Measurements from ENCODE around the gene SPSB3.

SPSB3 gene

DNA sequence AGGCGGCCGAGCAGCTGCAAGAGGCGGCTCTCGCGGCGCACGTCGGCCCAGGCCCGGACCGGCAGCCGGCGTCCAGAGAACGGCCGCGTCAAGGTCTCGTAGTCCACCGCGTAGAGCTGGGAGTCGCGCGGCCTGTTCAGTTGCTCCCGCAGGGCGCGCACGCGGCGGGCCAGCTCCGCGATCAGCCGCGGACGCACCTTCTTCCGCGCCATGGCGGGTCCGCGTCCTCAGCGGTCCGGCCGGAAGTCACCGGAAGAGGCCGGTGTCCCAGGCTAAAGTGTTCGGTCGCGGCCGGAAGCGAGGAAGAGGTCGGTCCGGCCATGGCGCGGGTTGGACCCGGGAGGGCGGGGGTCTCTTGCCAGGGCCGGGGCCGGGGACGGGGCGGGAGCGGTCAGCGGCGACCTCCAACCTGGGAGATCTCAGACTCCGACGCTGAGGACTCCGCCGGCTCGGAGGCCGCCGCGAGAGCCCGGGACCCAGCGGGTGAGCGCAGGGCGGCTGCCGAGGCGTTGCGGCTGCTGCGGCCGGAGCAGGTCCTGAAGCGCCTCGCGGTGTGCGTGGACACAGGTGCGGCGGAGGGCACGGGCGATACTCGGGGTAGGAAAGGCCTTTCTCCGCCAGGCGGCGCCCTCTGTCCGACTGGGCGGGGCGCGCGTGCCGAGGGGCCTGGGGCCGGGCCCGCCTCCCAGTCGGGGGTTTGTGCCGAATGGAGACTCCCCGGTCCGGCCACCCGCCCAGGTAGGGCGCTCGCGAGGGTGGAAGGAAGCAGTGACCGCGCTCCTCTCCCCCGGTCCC, 9.3 kb downstream of the SPSB3 start, which contains the start of gene MRPS34:
Gene MRPS34, minus strand, starts transcription at position 227 of the 795 bp plus-strand sequence. Its CDS starts 15 bp downstream, at position 212.
- H3K36me3 ChIP-seq (ENCODE audit: control insufficient read depth in 2 of 2, insufficient read depth in 1 of 2, low read length in 2 of 2) = peaks cover 0 to 77% of the 10 kb centered on the region in 2 experiments; a peak in 1 of 3 replicates
- POLR2A ChIA-PET = interaction anchor here (0.5 to 6.0 kb wide), 11 partner anchors 8 to 269 kb away, joined by 3 to 113 read pairs (median 4); partner anchors contain the start of genes CRAMP1, IFT140, MAPK8IP3 and NUBP2
- TF ChIP-seq ZNF324 (tag by site-specific recombination; IDR thresholded peaks at IDR 0.05) = peak; percentile 82; the same call in 1 of the 2 replicates
- TF ChIP-seq, protein P1, sequence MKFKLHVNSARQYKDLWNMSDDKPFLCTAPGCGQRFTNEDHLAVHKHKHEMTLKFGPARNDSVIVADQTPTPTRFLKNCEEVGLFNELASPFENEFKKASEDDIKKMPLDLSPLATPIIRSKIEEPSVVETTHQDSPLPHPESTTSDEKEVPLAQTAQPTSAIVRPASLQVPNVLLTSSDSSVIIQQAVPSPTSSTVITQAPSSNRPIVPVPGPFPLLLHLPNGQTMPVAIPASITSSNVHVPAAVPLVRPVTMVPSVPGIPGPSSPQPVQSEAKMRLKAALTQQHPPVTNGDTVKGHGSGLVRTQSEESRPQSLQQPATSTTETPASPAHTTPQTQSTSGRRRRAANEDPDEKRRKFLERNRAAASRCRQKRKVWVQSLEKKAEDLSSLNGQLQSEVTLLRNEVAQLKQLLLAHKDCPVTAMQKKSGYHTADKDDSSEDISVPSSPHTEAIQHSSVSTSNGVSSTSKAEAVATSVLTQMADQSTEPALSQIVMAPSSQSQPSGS (tag by site-specific recombination; IDR thresholded peaks at IDR 0.05; ENCODE audit: low read depth) = no peak
- TF ChIP-seq ZNF664 (tag by site-specific recombination; IDR thresholded peaks at IDR 0.05) = no peak
- TF ChIP-seq ZNF596 (tag by site-specific recombination; IDR thresholded peaks at IDR 0.05) = peak; percentile 45; the same call in 1 of the 2 replicates
- peak; percentile 55 for TF ChIP-seq KLF10 (tag by site-specific recombination; IDR thresholded peaks at IDR 0.05)
- TF ChIP-seq KLF8 (tag by site-specific recombination; IDR thresholded peaks at IDR 0.05) = peak; percentile 71
- peak; percentile 57; the same call in 1 of the 2 replicates for TF ChIP-seq ZNF2 (tag by site-specific recombination; IDR thresholded peaks at IDR 0.05)
- TF ChIP-seq GLIS1 (tag by site-specific recombination; IDR thresholded peaks at IDR 0.05) = peak; percentile 46; the same call in 1 of the 2 replicates
- TF ChIP-seq ZNF112 (tag by site-specific recombination; IDR thresholded peaks at IDR 0.05) = no peak
- peak; percentile 38; the same call in 1 of the 2 replicates for TF ChIP-seq ZNF843 (tag by site-specific recombination; IDR thresholded peaks at IDR 0.05)
- TF ChIP-seq ZNF48 (tag by site-specific recombination; IDR thresholded peaks at IDR 0.05) = no peak
- TF ChIP-seq SCRT2 (tag by site-specific recombination; IDR thresholded peaks at IDR 0.05) = peak; percentile 54; the same call in 1 of the 2 replicates
- TF ChIP-seq, protein P2, sequence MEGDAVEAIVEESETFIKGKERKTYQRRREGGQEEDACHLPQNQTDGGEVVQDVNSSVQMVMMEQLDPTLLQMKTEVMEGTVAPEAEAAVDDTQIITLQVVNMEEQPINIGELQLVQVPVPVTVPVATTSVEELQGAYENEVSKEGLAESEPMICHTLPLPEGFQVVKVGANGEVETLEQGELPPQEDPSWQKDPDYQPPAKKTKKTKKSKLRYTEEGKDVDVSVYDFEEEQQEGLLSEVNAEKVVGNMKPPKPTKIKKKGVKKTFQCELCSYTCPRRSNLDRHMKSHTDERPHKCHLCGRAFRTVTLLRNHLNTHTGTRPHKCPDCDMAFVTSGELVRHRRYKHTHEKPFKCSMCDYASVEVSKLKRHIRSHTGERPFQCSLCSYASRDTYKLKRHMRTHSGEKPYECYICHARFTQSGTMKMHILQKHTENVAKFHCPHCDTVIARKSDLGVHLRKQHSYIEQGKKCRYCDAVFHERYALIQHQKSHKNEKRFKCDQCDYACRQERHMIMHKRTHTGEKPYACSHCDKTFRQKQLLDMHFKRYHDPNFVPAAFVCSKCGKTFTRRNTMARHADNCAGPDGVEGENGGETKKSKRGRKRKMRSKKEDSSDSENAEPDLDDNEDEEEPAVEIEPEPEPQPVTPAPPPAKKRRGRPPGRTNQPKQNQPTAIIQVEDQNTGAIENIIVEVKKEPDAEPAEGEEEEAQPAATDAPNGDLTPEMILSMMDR (tag by site-specific recombination; IDR thresholded peaks at IDR 0.05) = peak; percentile 98
- TF ChIP-seq KLF16 (tag by site-specific recombination; IDR thresholded peaks at IDR 0.05) = peak; percentile 62
- TF ChIP-seq ZXDB (tag by site-specific recombination; IDR thresholded peaks at IDR 0.05) = peak; percentile 73; the same call in 1 of the 2 replicates
- peak; percentile 39; the same call in 1 of the 2 replicates for TF ChIP-seq ZBTB48 (tag by site-specific recombination; IDR thresholded peaks at IDR 0.05)
- peak; percentile 68 for TF ChIP-seq ZIC2 (tag by site-specific recombination; IDR thresholded peaks at IDR 0.05)
- peak; percentile 44; the same call in 1 of the 2 replicates for TF ChIP-seq HOXC10 (CRISPR knock-in tag; IDR thresholded peaks at IDR 0.05)
- TF ChIP-seq ZNF146 (tag by site-specific recombination; IDR thresholded peaks at IDR 0.05) = peak; percentile 76
- peak; percentile 39; the same call in 1 of the 2 replicates for TF ChIP-seq MYNN (tag by site-specific recombination; IDR thresholded peaks at IDR 0.05; ENCODE audit: borderline replicate concordance)
- peak; percentile 86 for TF ChIP-seq GLIS2 (tag by site-specific recombination; IDR thresholded peaks at IDR 0.05)
- TF ChIP-seq, protein P3, sequence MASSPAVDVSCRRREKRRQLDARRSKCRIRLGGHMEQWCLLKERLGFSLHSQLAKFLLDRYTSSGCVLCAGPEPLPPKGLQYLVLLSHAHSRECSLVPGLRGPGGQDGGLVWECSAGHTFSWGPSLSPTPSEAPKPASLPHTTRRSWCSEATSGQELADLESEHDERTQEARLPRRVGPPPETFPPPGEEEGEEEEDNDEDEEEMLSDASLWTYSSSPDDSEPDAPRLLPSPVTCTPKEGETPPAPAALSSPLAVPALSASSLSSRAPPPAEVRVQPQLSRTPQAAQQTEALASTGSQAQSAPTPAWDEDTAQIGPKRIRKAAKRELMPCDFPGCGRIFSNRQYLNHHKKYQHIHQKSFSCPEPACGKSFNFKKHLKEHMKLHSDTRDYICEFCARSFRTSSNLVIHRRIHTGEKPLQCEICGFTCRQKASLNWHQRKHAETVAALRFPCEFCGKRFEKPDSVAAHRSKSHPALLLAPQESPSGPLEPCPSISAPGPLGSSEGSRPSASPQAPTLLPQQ (tag by site-specific recombination; IDR thresholded peaks at IDR 0.05) = peak; percentile 84
- TF ChIP-seq, protein P4, sequence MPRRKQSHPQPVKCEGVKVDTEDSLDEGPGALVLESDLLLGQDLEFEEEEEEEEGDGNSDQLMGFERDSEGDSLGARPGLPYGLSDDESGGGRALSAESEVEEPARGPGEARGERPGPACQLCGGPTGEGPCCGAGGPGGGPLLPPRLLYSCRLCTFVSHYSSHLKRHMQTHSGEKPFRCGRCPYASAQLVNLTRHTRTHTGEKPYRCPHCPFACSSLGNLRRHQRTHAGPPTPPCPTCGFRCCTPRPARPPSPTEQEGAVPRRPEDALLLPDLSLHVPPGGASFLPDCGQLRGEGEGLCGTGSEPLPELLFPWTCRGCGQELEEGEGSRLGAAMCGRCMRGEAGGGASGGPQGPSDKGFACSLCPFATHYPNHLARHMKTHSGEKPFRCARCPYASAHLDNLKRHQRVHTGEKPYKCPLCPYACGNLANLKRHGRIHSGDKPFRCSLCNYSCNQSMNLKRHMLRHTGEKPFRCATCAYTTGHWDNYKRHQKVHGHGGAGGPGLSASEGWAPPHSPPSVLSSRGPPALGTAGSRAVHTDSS (tag by site-specific recombination; IDR thresholded peaks at IDR 0.05) = peak; percentile 96
- no peak for TF ChIP-seq ZNF830 (tag by site-specific recombination; IDR thresholded peaks at IDR 0.05; ENCODE audit: low read depth)
- TF ChIP-seq, protein P5, sequence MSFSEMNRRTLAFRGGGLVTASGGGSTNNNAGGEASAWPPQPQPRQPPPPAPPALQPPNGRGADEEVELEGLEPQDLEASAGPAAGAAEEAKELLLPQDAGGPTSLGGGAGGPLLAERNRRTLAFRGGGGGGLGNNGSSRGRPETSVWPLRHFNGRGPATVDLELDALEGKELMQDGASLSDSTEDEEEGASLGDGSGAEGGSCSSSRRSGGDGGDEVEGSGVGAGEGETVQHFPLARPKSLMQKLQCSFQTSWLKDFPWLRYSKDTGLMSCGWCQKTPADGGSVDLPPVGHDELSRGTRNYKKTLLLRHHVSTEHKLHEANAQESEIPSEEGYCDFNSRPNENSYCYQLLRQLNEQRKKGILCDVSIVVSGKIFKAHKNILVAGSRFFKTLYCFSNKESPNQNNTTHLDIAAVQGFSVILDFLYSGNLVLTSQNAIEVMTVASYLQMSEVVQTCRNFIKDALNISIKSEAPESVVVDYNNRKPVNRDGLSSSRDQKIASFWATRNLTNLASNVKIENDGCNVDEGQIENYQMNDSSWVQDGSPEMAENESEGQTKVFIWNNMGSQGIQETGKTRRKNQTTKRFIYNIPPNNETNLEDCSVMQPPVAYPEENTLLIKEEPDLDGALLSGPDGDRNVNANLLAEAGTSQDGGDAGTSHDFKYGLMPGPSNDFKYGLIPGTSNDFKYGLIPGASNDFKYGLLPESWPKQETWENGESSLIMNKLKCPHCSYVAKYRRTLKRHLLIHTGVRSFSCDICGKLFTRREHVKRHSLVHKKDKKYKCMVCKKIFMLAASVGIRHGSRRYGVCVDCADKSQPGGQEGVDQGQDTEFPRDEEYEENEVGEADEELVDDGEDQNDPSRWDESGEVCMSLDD (tag by site-specific recombination; IDR thresholded peaks at IDR 0.05) = no peak
- TF ChIP-seq ZBTB7A (tag by site-specific recombination; IDR thresholded peaks at IDR 0.05; ENCODE audit: low read depth) = peak; percentile 82
- TF ChIP-seq ZBTB17 (tag by site-specific recombination; IDR thresholded peaks at IDR 0.05) = peak; percentile 62; the same call in 1 of the 2 replicates
- no peak for TF ChIP-seq ZNF473 (tag by site-specific recombination; IDR thresholded peaks at IDR 0.05)
- peak; percentile 85 for TF ChIP-seq ZFP37 (tag by site-specific recombination; IDR thresholded peaks at IDR 0.05)
- TF ChIP-seq BCL11A (tag by site-specific recombination; IDR thresholded peaks at IDR 0.05; ENCODE audit: low read depth) = no peak

More for the DNA sequence above, 9.3 kb downstream of the SPSB3 start, which contains the start of gene MRPS34:
- Histone ChIP-seq H3K4me1 (ENCODE audit: control insufficient read depth, insufficient read depth, low read length) (peaks cover 9% of the 10 kb centered on the region), H3K4me3 (ENCODE audit: low read depth, low read length) (peak within 1 kb of the TSS; percentile 95), H3K9me3 (ENCODE audit: control insufficient read depth, insufficient read depth, low read depth, low read length) (no peaks in the 10 kb centered on the region), H3K27ac (ENCODE audit: extremely low read depth, low read depth, low read length) (peak within 1 kb of the TSS; percentile 94)
- CTCF ChIA-PET = interaction anchor here (0.6 to 1.9 kb wide), 3 partner anchors 10 to 548 kb away, joined by 3 to 14 read pairs (median 3); partner anchors contain the start of genes NUBP2 and SPSB3
